ENCODE data around the gene NOTCH4.
A peak's percentile ranks its signal among the peaks of the same experiment; 100 is the strongest.
"Not testable (repeated sequence)": the region's sequence is repeated elsewhere in the genome, so short reads cannot be mapped to it uniquely, and the experiment has no call there.

NOTCH4 gene

DNA sequence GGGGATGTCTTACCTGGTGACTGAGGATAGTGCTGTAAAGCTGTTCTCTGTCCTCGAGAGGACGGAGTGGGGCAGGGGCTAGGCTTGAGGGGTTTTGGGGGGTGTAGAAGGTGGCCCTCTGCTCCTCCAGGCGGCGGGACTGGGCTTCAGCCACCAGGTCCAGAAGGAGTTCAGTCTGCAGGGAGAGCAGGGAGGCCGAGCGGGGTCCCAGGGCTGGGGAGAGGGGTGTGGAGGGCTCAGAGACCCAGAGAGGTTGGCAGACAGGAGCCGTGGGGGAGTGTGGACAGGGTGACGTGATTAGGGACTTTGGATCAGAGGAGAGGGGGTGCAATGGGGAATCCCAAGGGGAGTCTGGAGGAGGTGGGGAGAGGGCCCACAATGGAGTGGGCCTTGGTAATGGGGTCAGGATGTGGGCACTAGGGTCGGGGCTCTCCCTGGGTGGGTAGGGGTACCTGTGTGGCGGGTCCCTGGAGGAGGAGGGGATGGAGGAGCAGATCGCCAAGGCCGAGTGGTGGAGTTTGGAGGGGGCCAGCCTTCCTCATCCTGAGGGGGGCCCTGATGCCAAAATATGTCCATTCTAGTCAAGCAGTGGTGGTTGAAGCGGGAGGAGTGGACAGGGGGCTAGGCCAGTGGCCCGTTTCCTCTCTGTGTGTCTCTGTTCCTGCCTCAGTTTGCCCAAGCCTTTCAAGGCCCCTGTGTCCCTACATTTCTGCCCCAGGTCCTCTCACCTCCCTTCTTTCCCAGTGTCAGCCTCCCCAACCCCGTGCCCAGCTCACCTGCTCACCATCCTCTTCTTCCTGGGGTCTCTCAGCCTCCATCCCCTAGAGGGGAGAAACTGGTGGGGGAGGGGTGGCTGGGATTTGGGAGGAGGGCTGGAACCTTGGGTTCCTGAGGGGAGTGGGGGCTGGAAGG, 31.9 kb downstream of the NOTCH4 start:
- DNase-seq, result no peak

- DNase-seq, result no peak
Measured at GRCh38 chr6:32190911-32191677, 32.8 kb downstream of the NOTCH4 start.

GRCh38 chr6:32190054-32190851, 33.6 kb downstream of the NOTCH4 start, which contains the start of gene PBX2:
PBX2 (minus strand) TSS chr6:32190202; CDS start chr6:32189915, 287 bp downstream.
- DNase-seq, result peak; percentile 53

DNA sequence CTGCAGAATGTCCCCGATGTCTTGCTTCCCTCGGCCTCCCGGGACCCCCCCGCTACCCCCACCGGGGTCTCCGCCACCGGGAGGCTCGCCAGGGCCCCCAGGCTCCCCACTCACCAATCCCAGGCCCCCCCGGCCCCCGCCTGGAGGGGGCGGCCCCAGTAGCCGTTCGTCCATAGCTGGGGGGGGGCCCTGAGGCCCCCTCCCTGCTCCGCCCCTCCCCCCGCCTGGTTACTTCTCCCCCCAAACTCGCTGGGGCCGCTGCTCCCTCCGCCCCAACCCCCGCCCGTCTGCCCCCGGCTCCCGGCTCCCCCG, 34.2 kb downstream of the NOTCH4 start:
- DNase-seq, result no peak

DNA sequence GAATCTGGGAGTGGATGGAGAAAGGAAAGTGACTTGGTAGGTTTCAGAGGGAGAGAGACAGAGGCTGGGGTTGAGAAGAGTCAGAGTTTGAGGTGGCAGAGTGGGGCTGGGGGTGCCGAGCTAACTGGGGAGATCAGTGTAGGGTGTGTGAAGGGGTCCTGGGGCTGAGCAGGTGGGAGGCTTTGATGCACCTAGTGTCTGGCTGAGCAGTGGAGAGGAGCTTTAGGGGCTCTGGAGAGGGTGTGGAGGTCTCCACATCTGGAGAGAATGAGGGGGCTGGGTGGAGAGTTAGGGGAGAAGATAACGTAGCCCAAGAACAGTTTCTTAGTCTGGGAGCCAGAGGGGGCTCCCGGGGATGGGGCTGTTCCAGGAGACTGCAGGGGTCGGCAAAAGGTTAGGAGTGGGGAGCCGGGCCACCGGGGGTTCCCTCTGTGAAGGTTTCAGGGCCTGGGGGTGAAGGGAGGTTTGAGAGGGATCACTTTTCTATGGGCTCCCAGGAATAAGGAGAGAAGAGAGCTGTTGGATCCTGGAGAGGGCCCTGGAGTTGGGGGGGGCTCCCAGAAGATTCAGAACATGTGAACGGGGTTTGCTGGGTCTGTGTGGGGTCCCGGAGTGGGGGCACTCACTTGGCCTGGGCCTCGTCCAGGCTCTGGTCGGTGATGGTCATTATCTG, 34.7 kb downstream of the NOTCH4 start:
- no peak for DNase-seq

DNA sequence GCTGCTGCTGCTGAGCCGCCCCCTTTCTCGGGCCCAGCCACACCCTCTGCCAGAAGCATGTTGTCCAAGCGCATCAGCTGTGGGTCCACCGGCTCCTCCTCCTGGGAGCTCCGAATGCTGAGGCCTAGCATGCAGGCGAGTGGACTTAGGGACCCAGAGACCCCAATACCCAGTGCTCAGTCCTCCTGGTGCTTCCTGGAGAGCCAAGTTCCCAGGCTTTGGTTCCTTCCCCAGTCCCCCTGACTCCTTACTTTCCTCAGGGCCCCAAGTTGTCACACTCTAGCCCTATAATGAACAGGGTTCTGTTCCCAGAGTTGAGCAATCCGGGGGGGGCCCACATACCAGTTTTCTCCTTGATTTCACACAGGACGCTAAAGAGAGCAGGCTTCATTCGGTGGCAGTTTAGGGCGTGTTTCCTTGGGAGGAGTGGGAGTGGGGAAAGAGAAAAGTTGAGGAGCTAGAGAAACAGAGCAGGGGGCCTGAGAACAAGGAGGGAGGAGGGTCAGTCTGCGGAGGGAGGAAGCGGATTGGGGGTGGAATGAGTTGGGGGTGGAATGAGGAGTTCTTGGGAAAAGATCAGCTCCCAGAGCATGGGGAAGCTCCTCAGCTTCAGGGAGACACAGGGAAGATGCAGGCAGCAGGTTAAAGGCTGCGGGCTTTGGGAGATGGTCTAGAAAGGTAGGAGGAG, 35.3 kb downstream of the NOTCH4 start:
- no peak for DNase-seq

- DNase-seq, result not testable (repeated sequence)
Measured at GRCh38 chr6:32187725-32188380, 36.0 kb downstream of the NOTCH4 start.

DNA sequence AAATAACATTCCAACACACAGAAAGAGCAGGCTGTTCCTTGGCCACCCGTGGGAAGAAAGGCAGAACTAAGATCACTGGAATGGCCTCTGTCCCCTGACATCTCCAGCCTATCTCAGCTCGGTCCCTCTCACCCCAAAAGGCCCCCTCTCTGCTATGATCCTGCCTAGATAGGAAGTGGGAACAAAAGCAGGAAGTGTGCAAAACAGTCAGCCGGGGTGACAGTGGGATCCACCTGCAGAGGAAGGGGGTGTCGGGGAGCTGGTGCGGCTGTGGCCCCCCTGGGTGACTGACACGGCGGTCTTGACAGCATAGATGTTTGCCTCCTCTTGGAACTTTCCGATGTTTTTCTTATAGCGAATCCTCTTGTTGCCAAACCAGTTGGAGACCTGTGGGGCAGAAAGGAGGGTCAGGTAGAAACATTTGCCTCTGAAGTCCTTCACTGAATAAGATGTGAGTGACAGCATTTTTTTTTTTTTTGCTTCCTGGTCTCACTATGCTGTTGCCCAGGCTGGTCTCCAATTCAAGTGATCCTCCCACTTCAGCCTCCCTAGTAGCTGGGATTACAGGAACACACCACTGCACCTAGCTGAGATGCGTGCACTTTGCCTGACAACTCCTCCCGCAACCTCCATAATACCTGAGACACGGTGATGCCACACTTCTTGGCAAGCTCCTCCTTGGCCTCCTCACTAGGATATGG, 36.7 kb downstream of the NOTCH4 start:
- no peak for DNase-seq

- not testable (repeated sequence) for DNase-seq
Measured at GRCh38 chr6:32186151-32186840, 37.6 kb downstream of the NOTCH4 start.

GRCh38 chr6:32185681-32186131, 38.2 kb downstream of the NOTCH4 start:
- not testable (repeated sequence) for DNase-seq

DNA sequence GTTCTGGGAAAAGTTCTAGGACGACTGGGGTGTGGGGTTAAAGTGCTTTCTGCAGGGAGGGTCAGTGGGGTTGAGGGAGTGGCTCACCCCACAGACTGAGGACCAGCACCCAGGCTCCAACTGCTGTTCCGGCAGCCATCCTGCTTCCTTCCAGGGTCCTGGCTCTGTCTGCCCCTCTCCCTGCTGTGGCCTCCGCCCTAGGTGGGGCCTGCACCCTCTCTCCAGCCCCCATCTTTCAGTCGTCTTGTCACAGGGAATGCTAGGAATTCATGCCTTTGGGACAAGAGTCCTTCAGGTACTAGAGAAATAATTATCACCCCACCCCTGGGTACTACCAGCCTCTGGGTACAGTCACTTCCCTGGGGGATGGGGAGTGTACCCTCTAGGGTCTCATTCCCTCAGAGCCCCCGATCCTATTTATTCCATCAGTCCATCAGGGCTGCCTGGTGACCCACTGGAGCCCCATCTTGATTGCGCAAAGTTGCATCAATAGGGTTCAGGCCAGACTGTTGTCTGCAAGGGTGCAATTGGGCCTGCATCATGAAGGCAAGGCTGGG, 39.7 kb downstream of the NOTCH4 start, which contains the start of gene AGER:
TSS of gene AGER (minus strand) at position 170 of the 557 bp plus-strand sequence. CDS start at position 139, 31 bp downstream.
- DNase-seq, result no peak

DNA sequence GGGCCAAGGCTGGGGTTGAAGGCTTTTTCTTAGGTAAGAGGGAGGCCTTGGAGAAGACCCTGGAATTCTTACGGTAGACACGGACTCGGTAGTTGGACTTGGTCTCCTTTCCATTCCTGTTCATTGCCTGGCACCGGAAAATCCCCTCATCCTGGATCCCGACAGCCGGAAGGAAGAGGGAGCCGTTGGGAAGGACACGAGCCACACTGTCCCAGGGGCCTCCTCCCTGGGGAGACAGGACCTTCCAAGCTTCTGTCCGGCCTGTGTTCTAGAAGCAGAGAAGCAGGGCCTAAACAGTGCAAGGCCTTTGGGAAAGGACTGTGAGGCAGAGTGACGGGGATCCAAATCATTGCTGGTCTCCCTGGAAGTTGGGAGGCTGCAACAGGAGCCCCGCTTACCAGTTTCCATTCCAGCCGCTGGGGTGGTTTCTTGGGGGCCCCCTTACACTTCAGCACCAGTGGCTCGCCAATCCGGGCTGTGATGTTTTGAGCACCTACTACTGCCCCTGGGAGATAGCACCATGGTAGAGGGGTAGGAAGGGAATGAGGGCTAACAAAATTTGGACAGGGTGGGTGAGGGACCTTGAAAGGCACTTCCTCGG, 40.3 kb downstream of the NOTCH4 start:
- DNase-seq, result no peak

DNA sequence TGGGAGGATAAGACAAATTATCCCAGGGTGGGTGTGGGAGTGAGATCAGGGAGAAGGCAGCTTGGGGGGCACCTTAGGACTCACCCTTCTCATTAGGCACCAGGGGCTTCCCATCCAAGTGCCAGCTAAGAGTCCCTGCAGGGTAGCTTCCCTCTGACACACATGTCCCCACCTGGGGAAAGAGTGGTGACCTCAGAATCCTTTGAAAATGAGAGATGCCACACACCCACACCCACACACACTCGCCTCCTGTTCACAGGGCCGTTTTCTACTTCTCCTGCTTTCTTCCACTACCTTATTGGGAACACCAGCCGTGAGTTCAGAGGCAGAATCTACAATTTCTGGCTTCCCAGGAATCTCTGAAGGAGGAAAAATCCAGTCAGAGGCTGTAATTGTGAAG, 40.8 kb downstream of the NOTCH4 start:
- DNase-seq, result no peak

DNA sequence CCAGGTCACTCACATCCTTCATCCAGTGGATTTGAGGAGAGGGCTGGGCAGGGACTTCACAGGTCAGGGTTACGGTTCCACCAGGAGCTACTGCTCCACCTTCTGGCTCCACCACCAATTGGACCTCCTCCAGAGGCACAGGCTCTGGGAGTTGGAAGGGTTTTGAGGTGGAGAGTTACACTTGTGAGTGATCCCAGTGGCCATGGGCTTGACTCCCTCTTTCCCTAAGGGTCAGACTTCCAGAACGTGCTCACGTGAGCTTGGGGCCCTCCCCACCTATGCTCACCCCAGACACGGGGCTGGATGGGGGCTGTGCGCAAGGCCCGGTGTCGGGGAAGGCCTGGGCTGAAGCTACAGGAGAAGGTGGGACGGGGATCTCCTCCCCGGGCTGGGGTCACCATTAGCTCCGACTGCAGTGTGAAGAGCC, 41.3 kb downstream of the NOTCH4 start:
- DNase-seq, result no peak

GRCh38 chr6:32181915-32182529, 41.8 kb downstream of the NOTCH4 start:
- DNase-seq, result no peak

DNA sequence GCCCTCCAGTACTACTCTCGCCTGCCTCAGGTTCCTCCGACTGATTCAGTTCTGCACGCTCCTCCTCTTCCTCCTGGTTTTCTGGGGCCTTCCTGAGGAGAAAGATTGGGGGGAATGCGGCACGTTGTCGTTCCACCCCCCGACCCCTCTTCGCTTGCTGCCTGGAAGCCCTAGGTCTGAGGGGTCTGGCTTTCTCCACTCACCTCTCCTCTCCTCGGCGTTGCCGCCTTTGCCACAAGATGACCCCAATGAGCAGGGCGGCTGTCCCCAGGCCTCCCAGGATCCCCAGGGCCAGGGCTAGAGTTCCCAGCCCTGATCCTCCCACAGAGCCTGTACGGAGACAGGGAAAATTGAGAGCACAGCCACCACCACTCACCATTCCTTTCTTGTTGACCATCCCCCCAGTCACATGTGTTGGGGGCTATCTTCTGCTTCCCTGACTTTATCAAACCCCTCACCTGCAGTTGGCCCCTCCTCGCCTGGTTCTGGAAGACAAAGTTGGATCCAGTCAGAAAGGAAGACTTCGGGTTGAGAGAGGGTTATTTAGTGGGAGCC, 42.6 kb downstream of the NOTCH4 start:
- DNase-seq, result no peak

- DNase-seq, result no peak
Measured at GRCh38 chr6:32179766-32180405, 44.0 kb downstream of the NOTCH4 start.

All from NCI-H1417 treated with DMSO at 0.1 percent for 48 hours (cell line).